ENCODE data around the gene UHRF2. TPM values are rescaled to one million over a fixed set of nuclear protein-coding genes. Genes with fewer than 3 reads are reported as not detected.

Gene UHRF2
- total and polyA plus RNA-seq, 2 of the 13 experiments (the other 11 are each of a cell fraction or from before 2014, with no cell fraction given), result 42.1 to 44.2 TPM

DNA sequence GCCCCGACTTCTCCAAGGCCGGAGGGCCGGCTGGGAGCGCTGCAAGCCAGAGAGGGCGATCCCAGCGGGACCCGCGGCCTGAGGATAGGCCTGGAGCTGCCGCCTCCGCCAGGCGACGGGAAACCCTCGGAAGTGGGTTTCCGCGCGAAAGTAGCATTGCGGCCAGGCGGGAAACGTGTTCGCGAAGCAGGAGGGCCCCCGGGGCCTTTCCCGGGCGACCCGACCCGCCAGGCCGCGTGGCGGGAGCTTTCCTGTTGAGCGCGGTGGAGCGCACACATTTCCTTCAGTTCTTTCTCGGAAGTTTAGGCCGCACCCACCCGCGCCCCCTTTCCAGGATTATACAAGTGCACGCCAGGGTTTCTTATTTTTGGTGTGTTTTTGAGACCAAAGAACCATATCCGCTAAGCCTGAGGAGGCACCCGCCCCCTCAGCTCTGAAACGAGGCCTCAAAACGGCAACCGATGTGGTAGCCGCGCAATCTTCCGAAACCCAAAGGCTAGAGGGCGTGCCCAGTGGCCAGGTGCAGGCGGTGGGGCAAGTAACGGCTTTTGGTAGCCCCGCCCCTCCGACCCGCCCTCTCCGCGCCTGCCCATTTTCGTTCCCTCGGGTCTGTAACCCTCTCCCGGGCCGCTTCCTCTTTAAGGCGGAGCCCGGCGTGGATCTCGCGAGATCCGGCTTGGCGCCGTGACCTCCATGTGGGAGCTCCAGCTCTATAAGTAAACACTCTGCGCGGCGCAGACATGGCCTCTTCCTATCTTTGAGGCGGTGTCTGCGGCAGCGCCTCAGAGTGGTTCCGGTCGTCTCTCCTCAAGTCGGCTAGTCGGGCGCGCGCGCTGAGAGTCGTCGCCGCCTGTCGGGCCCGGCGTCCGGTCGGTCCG lies at the start of gene UHRF2 (continued):
- TF ChIP-seq NCOA1 (CRISPR knock-in tag; IDR thresholded peaks at IDR 0.05), result 0 out of 2 replicates have a peak, but pooled peaks have one; percentile 12
- TF ChIP-seq ZNF138 (CRISPR knock-in tag; IDR thresholded peaks at IDR 0.05; ENCODE audit: low read depth), result no peak
- TF ChIP-seq MTF2 (CRISPR knock-in tag; IDR thresholded peaks at IDR 0.05; ENCODE audit: borderline replicate concordance), result peak; percentile 20; the same call in 1 of the 2 replicates
- TF ChIP-seq SNAI1 (CRISPR knock-in tag; IDR thresholded peaks at IDR 0.05; ENCODE audit: borderline replicate concordance), result no peak
- no peak for TF ChIP-seq ZNF572 (CRISPR knock-in tag; IDR thresholded peaks at IDR 0.05)
- no peak for TF ChIP-seq ZNF337 (CRISPR knock-in tag; IDR thresholded peaks at IDR 0.05; ENCODE audit: borderline replicate concordance, low read depth)
- TF ChIP-seq, protein P1, sequence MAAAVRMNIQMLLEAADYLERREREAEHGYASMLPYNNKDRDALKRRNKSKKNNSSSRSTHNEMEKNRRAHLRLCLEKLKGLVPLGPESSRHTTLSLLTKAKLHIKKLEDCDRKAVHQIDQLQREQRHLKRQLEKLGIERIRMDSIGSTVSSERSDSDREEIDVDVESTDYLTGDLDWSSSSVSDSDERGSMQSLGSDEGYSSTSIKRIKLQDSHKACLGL (CRISPR knock-in tag; IDR thresholded peaks at IDR 0.05), result no peak; the same call in 1 of the 2 replicates
- TF ChIP-seq, protein P2, sequence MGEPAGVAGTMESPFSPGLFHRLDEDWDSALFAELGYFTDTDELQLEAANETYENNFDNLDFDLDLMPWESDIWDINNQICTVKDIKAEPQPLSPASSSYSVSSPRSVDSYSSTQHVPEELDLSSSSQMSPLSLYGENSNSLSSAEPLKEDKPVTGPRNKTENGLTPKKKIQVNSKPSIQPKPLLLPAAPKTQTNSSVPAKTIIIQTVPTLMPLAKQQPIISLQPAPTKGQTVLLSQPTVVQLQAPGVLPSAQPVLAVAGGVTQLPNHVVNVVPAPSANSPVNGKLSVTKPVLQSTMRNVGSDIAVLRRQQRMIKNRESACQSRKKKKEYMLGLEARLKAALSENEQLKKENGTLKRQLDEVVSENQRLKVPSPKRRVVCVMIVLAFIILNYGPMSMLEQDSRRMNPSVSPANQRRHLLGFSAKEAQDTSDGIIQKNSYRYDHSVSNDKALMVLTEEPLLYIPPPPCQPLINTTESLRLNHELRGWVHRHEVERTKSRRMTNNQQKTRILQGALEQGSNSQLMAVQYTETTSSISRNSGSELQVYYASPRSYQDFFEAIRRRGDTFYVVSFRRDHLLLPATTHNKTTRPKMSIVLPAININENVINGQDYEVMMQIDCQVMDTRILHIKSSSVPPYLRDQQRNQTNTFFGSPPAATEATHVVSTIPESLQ (CRISPR knock-in tag; conservative IDR thresholded peaks at IDR 0.05), result no peak
- TF ChIP-seq ZSCAN25 (CRISPR knock-in tag; IDR thresholded peaks at IDR 0.05), result no peak
- TF ChIP-seq KMT2A (CRISPR knock-in tag; IDR thresholded peaks at IDR 0.05), result peak; percentile 84
- TF ChIP-seq CHD2 (IDR thresholded peaks at IDR 0.05; ENCODE audit: low read depth, low read length), result peak; percentile 100
- TF ChIP-seq, protein P3, sequence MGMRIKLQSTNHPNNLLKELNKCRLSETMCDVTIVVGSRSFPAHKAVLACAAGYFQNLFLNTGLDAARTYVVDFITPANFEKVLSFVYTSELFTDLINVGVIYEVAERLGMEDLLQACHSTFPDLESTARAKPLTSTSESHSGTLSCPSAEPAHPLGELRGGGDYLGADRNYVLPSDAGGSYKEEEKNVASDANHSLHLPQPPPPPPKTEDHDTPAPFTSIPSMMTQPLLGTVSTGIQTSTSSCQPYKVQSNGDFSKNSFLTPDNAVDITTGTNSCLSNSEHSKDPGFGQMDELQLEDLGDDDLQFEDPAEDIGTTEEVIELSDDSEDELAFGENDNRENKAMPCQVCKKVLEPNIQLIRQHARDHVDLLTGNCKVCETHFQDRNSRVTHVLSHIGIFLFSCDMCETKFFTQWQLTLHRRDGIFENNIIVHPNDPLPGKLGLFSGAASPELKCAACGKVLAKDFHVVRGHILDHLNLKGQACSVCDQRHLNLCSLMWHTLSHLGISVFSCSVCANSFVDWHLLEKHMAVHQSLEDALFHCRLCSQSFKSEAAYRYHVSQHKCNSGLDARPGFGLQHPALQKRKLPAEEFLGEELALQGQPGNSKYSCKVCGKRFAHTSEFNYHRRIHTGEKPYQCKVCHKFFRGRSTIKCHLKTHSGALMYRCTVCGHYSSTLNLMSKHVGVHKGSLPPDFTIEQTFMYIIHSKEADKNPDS (CRISPR knock-in tag; IDR thresholded peaks at IDR 0.05), result no peak; the same call in 1 of the 2 replicates
- TF ChIP-seq ZNF788 (CRISPR knock-in tag; IDR thresholded peaks at IDR 0.05; ENCODE audit: borderline replicate concordance), result no peak; the same call in 1 of the 2 replicates
- TF ChIP-seq ZNF343 (CRISPR knock-in tag; IDR thresholded peaks at IDR 0.05), result peak; percentile 78
- TF ChIP-seq SOX5 (CRISPR knock-in tag; IDR thresholded peaks at IDR 0.05; ENCODE audit: borderline replicate concordance), result no peak
- TF ChIP-seq DR1 (CRISPR knock-in tag; IDR thresholded peaks at IDR 0.05), result peak; percentile 79
- TF ChIP-seq, protein P4, sequence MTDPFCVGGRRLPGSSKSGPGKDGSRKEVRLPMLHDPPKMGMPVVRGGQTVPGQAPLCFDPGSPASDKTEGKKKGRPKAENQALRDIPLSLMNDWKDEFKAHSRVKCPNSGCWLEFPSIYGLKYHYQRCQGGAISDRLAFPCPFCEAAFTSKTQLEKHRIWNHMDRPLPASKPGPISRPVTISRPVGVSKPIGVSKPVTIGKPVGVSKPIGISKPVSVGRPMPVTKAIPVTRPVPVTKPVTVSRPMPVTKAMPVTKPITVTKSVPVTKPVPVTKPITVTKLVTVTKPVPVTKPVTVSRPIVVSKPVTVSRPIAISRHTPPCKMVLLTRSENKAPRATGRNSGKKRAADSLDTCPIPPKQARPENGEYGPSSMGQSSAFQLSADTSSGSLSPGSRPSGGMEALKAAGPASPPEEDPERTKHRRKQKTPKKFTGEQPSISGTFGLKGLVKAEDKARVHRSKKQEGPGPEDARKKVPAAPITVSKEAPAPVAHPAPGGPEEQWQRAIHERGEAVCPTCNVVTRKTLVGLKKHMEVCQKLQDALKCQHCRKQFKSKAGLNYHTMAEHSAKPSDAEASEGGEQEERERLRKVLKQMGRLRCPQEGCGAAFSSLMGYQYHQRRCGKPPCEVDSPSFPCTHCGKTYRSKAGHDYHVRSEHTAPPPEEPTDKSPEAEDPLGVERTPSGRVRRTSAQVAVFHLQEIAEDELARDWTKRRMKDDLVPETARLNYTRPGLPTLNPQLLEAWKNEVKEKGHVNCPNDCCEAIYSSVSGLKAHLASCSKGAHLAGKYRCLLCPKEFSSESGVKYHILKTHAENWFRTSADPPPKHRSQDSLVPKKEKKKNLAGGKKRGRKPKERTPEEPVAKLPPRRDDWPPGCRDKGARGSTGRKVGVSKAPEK (CRISPR knock-in tag; IDR thresholded peaks at IDR 0.05; ENCODE audit: borderline replicate concordance), result no peak
- no peak for TF ChIP-seq TCF7L2 (IDR thresholded peaks at IDR 0.05; ENCODE audit: low read depth, low read length)
- no peak for TF ChIP-seq FOXC1 (CRISPR knock-in tag; IDR thresholded peaks at IDR 0.05; ENCODE audit: borderline replicate concordance)
- TF ChIP-seq GPN1 (CRISPR knock-in tag; IDR thresholded peaks at IDR 0.05; ENCODE audit: borderline replicate concordance), result no peak
- no peak for TF ChIP-seq ZNF446 (CRISPR knock-in tag; IDR thresholded peaks at IDR 0.05)
- TF ChIP-seq ZNF773 (CRISPR knock-in tag; IDR thresholded peaks at IDR 0.05; ENCODE audit: borderline replicate concordance), result no peak
- peak; percentile 79; the same call in 1 of the 2 replicates for TF ChIP-seq HOXA3 (CRISPR knock-in tag; IDR thresholded peaks at IDR 0.05)
